KG1 (cell line): ENCODE measurements around the gene TRAPPC3L.
A peak's percentile ranks its signal among the peaks of the same experiment; 100 is the strongest.

Source experiments
- DNase-seq: peaks from one replicate; lab custom pipeline; 2025; lab: John Stamatoyannopoulos, UW

The TRAPPC3L gene

DNA sequence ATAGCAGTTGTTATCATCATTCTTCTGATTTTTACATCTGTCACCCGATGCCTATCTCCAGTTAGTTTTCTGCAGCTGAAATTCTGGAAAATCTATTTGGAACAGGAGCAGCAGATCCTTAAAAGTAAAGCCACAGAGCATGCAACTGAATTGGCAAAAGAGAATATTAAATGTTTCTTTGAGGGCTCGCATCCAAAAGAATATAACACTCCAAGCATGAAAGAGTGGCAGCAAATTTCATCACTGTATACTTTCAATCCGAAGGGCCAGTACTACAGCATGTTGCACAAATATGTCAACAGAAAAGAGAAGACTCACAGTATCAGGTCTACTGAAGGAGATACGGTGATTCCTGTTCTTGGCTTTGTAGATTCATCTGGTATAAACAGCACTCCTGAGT, 82.2 kb downstream of the TRAPPC3L start:
- no peak for DNase-seq

DNA sequence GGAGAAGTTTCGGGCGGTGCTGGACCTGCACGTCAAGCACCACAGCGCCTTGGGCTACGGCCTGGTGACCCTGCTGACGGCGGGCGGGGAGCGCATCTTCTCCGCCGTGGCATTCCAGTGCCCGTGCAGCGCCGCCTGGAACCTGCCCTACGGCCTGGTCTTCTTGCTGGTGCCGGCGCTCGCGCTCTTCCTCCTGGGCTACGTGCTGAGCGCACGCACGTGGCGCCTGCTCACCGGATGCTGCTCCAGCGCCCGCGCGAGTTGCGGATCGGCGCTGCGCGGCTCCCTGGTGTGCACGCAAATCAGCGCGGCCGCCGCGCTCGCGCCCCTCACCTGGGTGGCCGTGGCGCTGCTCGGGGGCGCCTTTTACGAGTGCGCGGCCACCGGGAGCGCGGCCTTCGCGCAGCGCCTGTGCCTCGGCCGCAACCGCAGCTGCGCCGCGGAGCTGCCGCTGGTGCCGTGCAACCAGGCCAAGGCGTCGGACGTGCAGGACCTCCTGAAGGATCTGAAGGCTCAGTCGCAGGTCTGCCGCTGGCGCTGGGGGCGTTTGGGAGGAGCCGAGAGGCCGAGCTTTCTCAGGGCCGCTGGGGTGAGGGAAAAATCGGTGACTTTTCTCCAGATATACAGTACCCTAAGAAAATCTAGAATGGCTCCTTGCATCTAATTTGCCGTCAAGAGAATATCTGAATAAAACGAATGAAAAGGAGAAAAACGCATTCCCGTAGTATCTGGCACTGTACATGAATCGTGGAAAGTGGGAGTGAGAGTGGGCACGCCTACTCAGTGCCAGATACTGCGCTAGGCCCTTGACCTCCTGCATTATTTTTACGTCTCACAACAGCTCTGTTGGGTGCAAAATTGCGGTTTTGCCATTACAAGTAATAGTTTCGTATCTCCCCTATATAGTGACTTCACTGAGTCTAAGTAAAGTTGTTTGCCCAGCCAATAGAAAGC, 83.3 kb downstream of the TRAPPC3L start:
- peak; percentile 38 for DNase-seq

DNA sequence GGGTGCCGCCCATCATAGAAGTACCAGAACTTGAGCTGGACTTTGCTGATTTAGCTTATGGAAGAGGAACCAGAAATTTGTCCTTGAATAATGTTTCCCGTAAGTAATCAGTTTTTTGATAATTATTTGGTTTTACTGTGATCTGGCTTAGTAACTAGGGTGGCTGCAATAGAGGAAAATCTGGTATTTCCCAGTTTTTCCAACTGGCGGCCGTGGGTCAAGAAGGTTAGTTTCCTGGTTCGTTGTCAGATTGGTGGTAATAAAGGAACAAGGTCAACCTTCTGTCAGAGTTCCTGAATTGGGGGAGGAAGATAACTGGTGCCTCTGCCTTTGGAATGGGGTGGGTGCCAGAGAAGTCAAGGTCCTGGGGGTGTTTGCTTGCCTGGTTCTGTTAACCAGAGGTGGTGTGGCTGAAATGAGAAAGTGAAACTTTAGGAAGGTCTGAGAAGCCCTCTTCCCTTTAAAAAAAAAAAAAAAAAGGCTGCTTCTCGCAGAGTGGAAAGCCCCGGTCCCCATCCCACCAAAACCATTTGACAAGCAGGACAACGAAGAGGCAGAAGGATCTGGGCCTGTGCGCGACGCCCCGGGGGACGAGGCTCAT, 84.1 kb downstream of the TRAPPC3L start, which contains the start of gene CALHM6:
Gene CALHM6 (plus strand): TSS at position 45 of the 601 bp plus-strand sequence. CDS start 555 bp downstream, at position 600.
- no peak for DNase-seq

DNA sequence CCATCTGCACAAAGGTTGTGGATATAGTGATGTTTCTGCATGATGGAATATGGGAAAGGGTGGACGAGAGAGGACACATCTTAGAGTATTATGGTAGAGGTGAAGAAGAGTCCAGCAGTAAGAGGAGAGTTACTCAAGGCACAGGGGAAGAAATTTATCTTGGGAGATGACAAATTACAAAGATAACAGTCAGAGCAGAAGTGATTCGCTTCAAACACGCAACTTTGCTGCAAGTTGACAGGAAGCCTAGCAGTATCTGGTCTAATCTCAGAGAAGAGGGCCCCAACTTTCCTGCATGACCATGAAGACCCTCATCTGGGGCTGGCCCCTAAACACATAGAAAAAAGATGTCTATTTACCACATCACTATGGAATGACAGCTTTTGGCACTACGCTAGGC, 85.6 kb downstream of the TRAPPC3L start:
- DNase-seq, result no peak

DNA sequence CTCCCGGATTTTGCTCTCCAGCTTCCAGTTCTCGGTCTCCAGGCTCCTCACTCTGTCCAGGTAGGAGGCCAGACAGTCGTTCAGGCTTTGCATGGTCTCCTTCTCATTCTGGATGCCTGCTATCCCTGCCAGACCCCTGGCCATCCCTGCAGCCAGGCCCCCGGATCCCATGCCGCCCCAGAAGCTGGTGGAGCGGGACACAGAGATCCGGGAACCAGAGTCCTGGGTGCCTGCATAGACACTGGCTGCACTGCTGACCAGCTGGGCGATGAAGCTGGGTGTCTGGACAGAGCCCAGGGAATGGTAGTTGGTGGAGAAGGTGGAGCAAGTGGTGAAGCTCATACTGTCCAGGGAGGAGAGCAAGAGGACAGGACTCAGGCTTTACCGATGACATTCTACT, 87.2 kb downstream of the TRAPPC3L start:
- no peak for DNase-seq

DNA sequence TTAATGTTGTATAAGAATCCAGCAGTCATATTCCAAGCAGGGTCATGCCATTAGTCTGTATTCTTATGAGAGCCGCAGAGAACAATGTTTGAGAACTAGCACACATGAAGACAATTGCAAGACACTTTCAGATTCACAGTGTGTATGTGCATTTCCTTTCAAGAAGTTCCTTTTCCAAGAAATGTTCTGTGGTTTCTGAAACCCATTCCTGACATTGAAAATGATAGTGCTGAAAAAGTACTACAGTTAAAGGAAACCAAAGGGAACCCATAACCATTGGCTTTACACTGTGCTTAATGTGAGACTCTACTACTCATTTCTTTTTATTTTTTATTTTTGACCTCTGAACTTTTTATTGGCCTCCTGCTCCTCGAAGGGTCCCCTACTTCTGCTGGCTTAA, 88.6 kb downstream of the TRAPPC3L start:
- DNase-seq, result no peak

DNA sequence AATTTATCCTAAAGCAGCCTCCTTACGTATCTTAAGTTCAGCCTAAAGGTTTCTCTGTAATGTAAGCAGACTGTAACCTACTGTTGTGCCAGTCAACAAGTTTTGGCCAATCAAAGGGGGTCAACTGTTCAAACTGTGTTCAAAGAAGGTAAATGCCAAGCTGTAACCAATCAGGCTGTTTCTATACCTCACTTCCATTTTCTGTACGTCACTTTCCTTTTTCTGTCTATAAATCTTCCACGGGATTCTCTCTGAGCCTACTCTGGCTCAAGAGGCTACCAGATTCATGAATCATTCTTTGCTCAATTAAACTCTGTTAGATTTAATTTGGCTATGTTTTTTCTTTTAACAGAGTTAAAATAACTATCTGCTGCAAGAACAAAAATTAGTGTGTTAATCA, 89.4 kb downstream of the TRAPPC3L start:
- DNase-seq, result no peak

DNA sequence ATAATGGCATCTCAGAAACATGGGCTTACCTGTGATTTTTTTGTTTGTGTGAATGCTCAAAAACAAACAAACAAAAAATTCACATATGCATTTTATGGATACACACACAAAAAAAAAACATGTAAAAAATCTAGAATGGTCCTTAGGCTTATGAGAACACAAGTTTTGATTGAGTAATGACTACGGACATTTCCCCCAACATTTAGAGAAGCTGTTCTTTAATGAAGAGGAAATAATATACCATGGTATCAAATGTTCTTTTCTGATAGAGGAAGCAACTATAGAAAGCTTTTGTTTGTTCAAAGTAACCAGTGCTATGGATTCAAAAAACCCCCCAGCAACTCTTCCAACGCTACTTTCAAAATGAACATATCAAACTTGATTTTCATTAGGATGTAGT, 93.0 kb downstream of the TRAPPC3L start:
- no peak for DNase-seq

GRCh38 chr6:116451916-116452315, 93.6 kb downstream of the TRAPPC3L start:
- no peak for DNase-seq

DNA sequence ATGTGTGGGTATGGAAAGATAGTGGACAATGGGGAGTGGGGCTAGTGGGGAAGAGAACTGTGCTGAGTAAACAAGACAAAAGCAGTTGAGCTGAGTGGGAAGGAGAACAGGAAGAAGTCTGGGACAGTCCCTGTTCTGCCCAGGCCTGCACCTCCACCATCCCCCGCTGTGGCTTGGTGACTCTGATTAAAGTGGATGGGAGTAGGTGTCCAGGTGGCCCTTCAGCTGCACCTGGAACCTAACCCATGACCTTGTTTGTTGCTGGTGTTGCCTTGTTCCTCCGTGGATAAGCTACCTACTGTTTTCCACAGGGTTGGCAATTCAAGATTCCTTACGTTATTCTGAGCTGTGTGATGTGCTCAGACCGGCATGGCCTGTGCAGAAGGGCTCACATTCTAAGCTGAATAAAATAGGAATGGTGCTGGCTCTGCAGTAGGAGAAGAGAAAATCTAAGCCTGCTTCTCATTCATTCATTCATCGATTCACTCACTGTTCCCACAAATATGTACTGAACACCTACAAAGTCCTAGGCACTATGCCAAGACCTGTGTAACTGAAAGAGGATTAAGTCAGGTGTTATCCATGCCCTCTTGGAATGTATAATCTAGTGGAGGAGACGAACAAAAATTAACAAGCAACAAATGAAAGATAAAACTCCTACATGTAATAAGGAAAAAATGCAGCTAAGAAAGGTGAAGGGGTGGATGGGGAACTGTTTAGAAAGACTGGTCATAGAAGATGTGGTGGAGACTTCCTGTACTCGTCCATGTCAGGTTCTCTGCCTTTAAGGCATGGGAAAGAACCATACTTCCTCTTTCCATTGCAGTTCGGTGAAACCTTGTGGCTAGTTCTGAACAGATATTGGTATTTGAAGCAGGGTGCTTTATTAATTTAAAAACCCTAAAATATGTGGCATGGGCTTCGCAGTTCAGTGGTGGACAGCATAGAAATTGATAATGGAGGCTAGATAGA, 94.4 kb downstream of the TRAPPC3L start:
- peak; percentile 60 for DNase-seq

- no peak for DNase-seq
Observed at GRCh38 chr6:116450185-116450710, 95.2 kb downstream of the TRAPPC3L start.

DNA sequence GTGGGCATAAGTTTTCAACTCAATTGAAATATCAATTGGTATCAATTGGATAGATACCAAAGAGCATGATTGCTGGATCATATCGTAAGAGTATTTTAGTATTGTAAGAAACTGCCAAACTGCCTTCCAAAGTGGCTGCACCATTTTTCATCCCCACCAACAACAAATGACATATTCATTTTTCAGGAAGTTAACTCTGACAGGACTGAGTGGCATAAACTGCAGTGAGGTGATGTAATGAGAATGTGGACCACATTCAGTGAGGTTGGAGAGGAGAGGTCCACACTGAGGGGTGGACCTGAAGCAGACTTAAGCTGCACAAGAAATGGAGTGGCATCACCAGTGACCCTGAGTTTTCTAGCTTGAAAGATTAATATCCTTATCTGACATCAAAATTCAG, 95.9 kb downstream of the TRAPPC3L start:
- DNase-seq, result no peak

DNA sequence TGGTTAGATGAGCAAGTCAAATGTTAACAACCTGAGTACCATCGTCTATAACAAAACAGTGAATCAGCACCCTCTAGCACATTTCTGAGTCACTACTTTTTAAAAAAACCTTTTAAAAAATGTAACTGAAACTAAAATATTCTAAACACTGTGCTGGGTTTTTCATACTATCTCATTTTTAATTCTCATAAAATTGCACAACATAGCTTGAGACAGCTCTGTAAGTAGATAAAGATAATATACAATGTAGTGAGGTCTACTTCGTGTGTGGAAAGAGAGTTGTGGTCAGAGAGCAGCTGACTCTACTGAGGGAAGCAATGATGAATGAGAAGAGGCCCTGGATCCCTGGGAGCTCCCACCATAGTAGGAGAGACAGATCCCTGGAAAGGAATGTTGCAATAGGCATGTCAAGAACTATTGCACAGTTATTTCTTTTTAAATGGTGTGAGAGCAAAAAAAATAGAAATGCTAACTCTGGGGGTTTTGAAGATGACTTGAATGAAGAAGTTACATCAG, 97.9 kb downstream of the TRAPPC3L start:
- no peak for DNase-seq

- DNase-seq, result no peak
Observed at GRCh38 chr6:116447052-116447451, 98.4 kb downstream of the TRAPPC3L start.

DNA sequence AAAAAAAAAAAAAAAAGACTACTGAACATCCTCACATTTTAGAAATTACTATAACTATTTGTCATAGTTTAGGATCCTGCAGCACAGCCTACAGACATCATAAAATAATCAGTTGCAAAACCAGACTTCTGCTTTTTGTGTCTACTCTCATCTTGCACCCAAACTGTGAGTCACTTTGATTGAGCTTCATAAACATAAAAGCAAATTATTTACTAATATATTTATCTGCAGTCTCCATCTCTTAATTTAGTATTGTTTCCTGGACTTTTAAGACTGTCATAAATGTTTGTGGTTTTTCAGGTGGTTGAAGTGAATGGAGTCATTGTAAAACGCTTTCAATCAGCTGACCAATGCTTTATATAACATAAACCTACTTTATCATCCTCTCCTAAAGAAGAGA, 99.1 kb downstream of the TRAPPC3L start:
- DNase-seq, result peak; percentile 30

GRCh38 chr6:116445102-116445501, 100.4 kb downstream of the TRAPPC3L start:
- no peak for DNase-seq
